Right lobe of liver (tissue), 6 donors: ENCODE results near the gene ASTL. TPM values are rescaled to one million over a fixed set of nuclear protein-coding genes. Genes with fewer than 3 reads are reported as not detected.
A peak's percentile ranks its signal among the peaks of the same experiment; 100 is the strongest.

Experiments
- ATAC-seq, 4 donors: fragments of 200-7000 bp; cut with Tn5 transposase; one replicate each; pipeline ENCODE4 v1.9.1; 2020; ENCODE audit warnings: mild to moderate bottlenecking in 4 of 4, moderate library complexity in 4 of 4
- DNase-seq, 3 donors: peaks; one replicate each; pipeline ENCODE4 v3.0.0-alpha.2; 2020
- H3K27ac ChIP-seq, 3 donors: fragments of 200-600 bp; one replicate each; pipeline ENCODE4 v1.8.0; 2022
- H3K27me3 ChIP-seq, 2 donors: fragments of 200-600 bp; one replicate each; pipeline ENCODE4 v1.8.0; 2022
- H3K36me3 ChIP-seq, 4 donors: fragments of 200-600 bp; sonication (generic) in 1 of 4; one replicate each; pipeline versions ENCODE4 v1.5.1 to v1.8.0; 2017 to 2022; ENCODE audit warnings: control low read depth in 1 of 4
- H3K4me1 ChIP-seq, 4 donors: fragments of 200-600 bp; sonication (generic) in 1 of 4; one replicate each; pipeline versions ENCODE4 v1.5.1 to v1.8.0; 2017 to 2022; ENCODE audit warnings: control low read depth in 1 of 4
- H3K4me3 ChIP-seq, 3 donors: fragments of 200-600 bp; one replicate each; pipeline ENCODE4 v1.8.0; 2022
- H3K9me3 ChIP-seq, 4 donors: fragments of 200-600 bp; sonication (generic) in 1 of 4; one replicate each; pipeline versions ENCODE4 v1.5.1 to v1.8.0; 2017 to 2022; ENCODE audit warnings: control low read depth in 1 of 4
- CTCF ChIP-seq, 4 donors: fragments of 200-600 bp in 3 of 4; fragments of 450-650 bp in 1 of 4; IDR thresholded peaks; one replicate each; pipeline versions ENCODE4 v1.5.1 to v1.8.0; 2016 to 2022; ENCODE audit warnings: antibody characterized with exemption in 4 of 4, mild to moderate bottlenecking in 2 of 4
- POLR2A ChIP-seq: fragments of 450-650 bp; IDR thresholded peaks from one replicate; pipeline ENCODE4 v1.6.1; 2017; ENCODE audit warnings: antibody characterized with exemption, mild to moderate bottlenecking
- whole genome bisulfite sequencing: methylation state at CpG from one replicate; pipeline ENCODE4 v1.1.6; 2018; ENCODE audit warnings: low coverage, low lambda C conversion rate; ENCODE audit not compliant: insufficient coverage; ENCODE audit errors: missing lambda C conversion rate; 5-methylcytosine and 5-hydroxymethylcytosine counted together
- intact Hi-C, 2 donors: fragments of 100-400 bp; cut with DNase I; formaldehyde crosslinking; loops; one replicate each; pipeline versions ENCODE4 v1.11.2 to v1.14.1; 2022
- total RNA-seq, 6 experiments: library from RNA; depleted of rRNA in 2 of 6; stranded (reverse); fragments of >200 nt in 2 of 6; fragmentation: NEBNext Ultra II Directional in 3 of 6; extraction: Animal tissue kit (Norgen Biotek cat#: 25700) in 3 of 6; gene quantifications; one replicate each; pipeline versions ENCODE4 v1.1.0 to v1.2.4, GENCODE V29; 2016 to 2023
- donor health status: DM: no; HTN: yes; CAD: no.
- donor health status: DM: no; HTN: no; CAD: no.
- donor health status: DM: no; HTN: no; CAD: no.
- donor health status: DM: no; HTN: yes; CAD: no.
- donor health status: DM: no; HTN: yes; CAD: no.

The ASTL gene
- total RNA-seq, 6 experiments from 2014 or later, result not detected

GRCh38 chr2:96184188-96184587 is 45.9 kb upstream of the ASTL start:
- DNase-seq (no peak), ATAC-seq (peak in 1 of 4 donors; percentile 19)
- H3K4me3 ChIP-seq, result no peak overlapping the region
- TF ChIP-seq CTCF (IDR thresholded peaks at IDR 0.05) (no peak), POLR2A (no peak)
- H3K36me3 ChIP-seq, result peaks cover 0 to 51% (median 18%) of the 10 kb centered on the region in 4 donors
- no peak overlapping the region for H3K27ac ChIP-seq
- no peaks in the 10 kb centered on the region for H3K9me3 ChIP-seq
- no peaks in the 10 kb centered on the region for H3K27me3 ChIP-seq
- H3K4me1 ChIP-seq, result no peaks in the 10 kb centered on the region
- 90% methylated on average over 6 of the region's 8 CpGs for WGBS
- intact Hi-C loops, result no loop called here

GRCh38 chr2:96181529-96181928 is 43.2 kb upstream of the ASTL start:
- H3K27me3 ChIP-seq, result no peaks in the 10 kb centered on the region
- peaks cover 0 to 30% (median 11%) of the 10 kb centered on the region in 4 donors for H3K36me3 ChIP-seq
- ATAC-seq, result no peak
- H3K4me1 ChIP-seq, result no peaks in the 10 kb centered on the region
- DNase-seq, result no peak
- H3K4me3 ChIP-seq, result no peak overlapping the region
- no peaks in the 10 kb centered on the region for H3K9me3 ChIP-seq
- TF ChIP-seq CTCF (IDR thresholded peaks at IDR 0.05), result no peak
- no peak for TF ChIP-seq POLR2A
- intact Hi-C loops, result no loop called here
- no peak overlapping the region for H3K27ac ChIP-seq
- WGBS, result 67% methylated on average over 5 of the region's 5 CpGs

- intact Hi-C loops, result no loop called here
- no peak for ATAC-seq
These were observed 42.2 kb upstream of the ASTL start for GRCh38 chr2:96180521-96180920.

GRCh38 chr2:96180002-96180401 is 41.7 kb upstream of the ASTL start:
- intact Hi-C loops, result no loop called here
- Histone ChIP-seq H3K27me3 (no peaks in the 10 kb centered on the region), H3K36me3 (peaks cover 0 to 15% (median 4%) of the 10 kb centered on the region in 4 donors), H3K4me1 (no peaks in the 10 kb centered on the region), H3K4me3 (no peak overlapping the region), H3K9me3 (no peaks in the 10 kb centered on the region), H3K27ac (no peak overlapping the region)
- TF ChIP-seq POLR2A (no peak), CTCF (IDR thresholded peaks at IDR 0.05) (no peak)
- 100% methylated on average over 1 of the region's 1 CpG for WGBS
- ATAC-seq (no peak), DNase-seq (no peak)

More at GRCh38 chr2:96180521-96180920, 42.2 kb upstream of the ASTL start:
- Histone ChIP-seq H3K9me3 (no peaks in the 10 kb centered on the region), H3K4me3 (no peak overlapping the region), H3K4me1 (no peaks in the 10 kb centered on the region), H3K27ac (no peak overlapping the region), H3K27me3 (no peaks in the 10 kb centered on the region), H3K36me3 (peaks cover 0 to 20% (median 6%) of the 10 kb centered on the region in 4 donors)
- DNase-seq, result no peak
- no peak for TF ChIP-seq CTCF (IDR thresholded peaks at IDR 0.05)
- no peak for TF ChIP-seq POLR2A

- intact Hi-C loops, result no loop called here
These were observed 38.4 kb upstream of the ASTL start for GRCh38 chr2:96176661-96177060.

More at GRCh38 chr2:96176661-96177060, 38.4 kb upstream of the ASTL start:
- no peaks in the 10 kb centered on the region for H3K4me1 ChIP-seq
- H3K36me3 ChIP-seq, result no peaks in the 10 kb centered on the region
- DNase-seq, result no peak
- no peak overlapping the region for H3K27ac ChIP-seq
- H3K27me3 ChIP-seq, result no peaks in the 10 kb centered on the region
- no peak for TF ChIP-seq CTCF (IDR thresholded peaks at IDR 0.05)
- no peak overlapping the region for H3K4me3 ChIP-seq
- ATAC-seq, result no peak
- no peaks in the 10 kb centered on the region for H3K9me3 ChIP-seq
- WGBS, result 64% methylated on average over 4 of the region's 4 CpGs
